NCI-H2227 (cell line): ENCODE results near the gene ACVRL1.
A peak's percentile ranks its signal among the peaks of the same experiment; 100 is the strongest.

Experiments used
- DNase-seq: peaks from one replicate; lab custom pipeline; 2025; ENCODE audit not compliant: unreplicated experiment; lab: John Stamatoyannopoulos, UW

ACVRL1 gene

GRCh38 chr12:51942056-51942455 lies 34.8 kb downstream of the ACVRL1 start:
- DNase-seq = no peak

GRCh38 chr12:51942501-51943000 lies 35.2 kb downstream of the ACVRL1 start:
- DNase-seq = no peak

GRCh38 chr12:51943346-51943745 lies 36.0 kb downstream of the ACVRL1 start:
- DNase-seq = no peak

GRCh38 chr12:51944608-51945233 lies 37.4 kb downstream of the ACVRL1 start:
- no peak for DNase-seq

- DNase-seq = no peak
These were observed 40.1 kb downstream of the ACVRL1 start for GRCh38 chr12:51947246-51947996.

- DNase-seq = no peak
These were observed 40.8 kb downstream of the ACVRL1 start for GRCh38 chr12:51948066-51948465.

GRCh38 chr12:51949342-51950030 lies 42.2 kb downstream of the ACVRL1 start:
- no peak for DNase-seq

- no peak for DNase-seq
These were observed 43.4 kb downstream of the ACVRL1 start for GRCh38 chr12:51950682-51951198.

- peak; percentile 92 for DNase-seq
These were observed 44.0 kb downstream of the ACVRL1 start, which contains the start of gene ACVR1B for GRCh38 chr12:51951199-51951842. Gene ACVR1B (plus strand): TSS chr12:51951699. CDS start chr12:51951744, 45 bp downstream.

GRCh38 chr12:51951843-51952722 lies 44.8 kb downstream of the ACVRL1 start:
- DNase-seq = peak; percentile 36

- peak; percentile 3 for DNase-seq
These were observed 45.8 kb downstream of the ACVRL1 start for GRCh38 chr12:51953089-51953488.

- no peak for DNase-seq
These were observed 46.6 kb downstream of the ACVRL1 start for GRCh38 chr12:51953864-51954263.

- no peak for DNase-seq
These were observed 47.5 kb downstream of the ACVRL1 start for GRCh38 chr12:51954561-51955361.

GRCh38 chr12:51955702-51956101 lies 48.4 kb downstream of the ACVRL1 start:
- no peak for DNase-seq

GRCh38 chr12:51958542-51958941 lies 51.2 kb downstream of the ACVRL1 start:
- no peak for DNase-seq

GRCh38 chr12:51959211-51959610 lies 51.9 kb downstream of the ACVRL1 start:
- no peak for DNase-seq

- DNase-seq = no peak
These were observed 52.6 kb downstream of the ACVRL1 start for GRCh38 chr12:51959921-51960320.

GRCh38 chr12:51960488-51960887 lies 53.2 kb downstream of the ACVRL1 start:
- no peak for DNase-seq

GRCh38 chr12:51960890-51961289 lies 53.6 kb downstream of the ACVRL1 start:
- no peak for DNase-seq
